GM10847 (cell line): Measurements from ENCODE around the gene GTF2H2C.
"Not testable (repeated sequence)": the region's sequence is repeated elsewhere in the genome, so short reads cannot be mapped to it uniquely, and the experiment has no call there.

Experiments used
- POLR2A ChIP-seq: IDR thresholded peaks from 2 replicates; pipeline ENCODE4 v1.6.1; 2011; ENCODE audit not compliant: insufficient read length; ENCODE audit errors: extremely low read depth

GTF2H2C gene

GRCh38 chr5:69559908-69560330 lies at the start of gene GTF2H2C:
TSS of gene GTF2H2C (plus strand) at chr5:69560191. CDS start at chr5:69565133, 4,942 bp downstream.
- not testable (repeated sequence) for TF ChIP-seq POLR2A

GRCh38 chr5:69510694-69511093 lies 49.3 kb upstream of the GTF2H2C start:
- TF ChIP-seq POLR2A = no peak

- TF ChIP-seq POLR2A = no peak
Measured at GRCh38 chr5:69512740-69513260, 47.2 kb upstream of the GTF2H2C start.

GRCh38 chr5:69516769-69517168 lies 43.2 kb upstream of the GTF2H2C start:
- no peak for TF ChIP-seq POLR2A

- no peak for TF ChIP-seq POLR2A
Measured at GRCh38 chr5:69517763-69518212, 42.2 kb upstream of the GTF2H2C start.

GRCh38 chr5:69519285-69519684 lies 40.7 kb upstream of the GTF2H2C start:
- no peak for TF ChIP-seq POLR2A

GRCh38 chr5:69522035-69522434 lies 38.0 kb upstream of the GTF2H2C start:
- TF ChIP-seq POLR2A = no peak

GRCh38 chr5:69525490-69525889 lies 34.5 kb upstream of the GTF2H2C start:
- TF ChIP-seq POLR2A = no peak

- no peak for TF ChIP-seq POLR2A
Measured at GRCh38 chr5:69526660-69527059, 33.3 kb upstream of the GTF2H2C start.

- no peak for TF ChIP-seq POLR2A
Measured at GRCh38 chr5:69527128-69527770, 32.7 kb upstream of the GTF2H2C start.

- TF ChIP-seq POLR2A = no peak
Measured at GRCh38 chr5:69528035-69528434, 32.0 kb upstream of the GTF2H2C start.

GRCh38 chr5:69528609-69529008 lies 31.4 kb upstream of the GTF2H2C start:
- TF ChIP-seq POLR2A = no peak

GRCh38 chr5:69530561-69531405 lies 29.2 kb upstream of the GTF2H2C start:
- no peak for TF ChIP-seq POLR2A

- TF ChIP-seq POLR2A = no peak
Measured at GRCh38 chr5:69531406-69531801, 28.6 kb upstream of the GTF2H2C start.
